ENCODE data around the gene KRTAP24-1. TPM values are rescaled to one million over a fixed set of nuclear protein-coding genes. Genes with fewer than 3 reads are reported as not detected.

The KRTAP24-1 gene
- total RNA-seq, 1 experiment from 2014 or later, result not detected

- no peaks in the 10 kb centered on the region for H3K27me3 Mint-ChIP-seq (ENCODE audit: insufficient read depth, unreplicated experiment)
- Histone ChIP-seq H3K27me3 (replicated peaks; ENCODE audit: control insufficient read depth, insufficient read depth, low read length) (no peaks in the 10 kb centered on the region), H3K9me3 (no peaks in the 10 kb centered on the region), H3K4me1 (peaks cover 9% of the 10 kb centered on the region; the same call in 1 of the 2 replicates), H3K4me3 (ENCODE audit: low read depth, low read length) (no peak overlapping the region), H3K36me3 (ENCODE audit: control insufficient read depth, insufficient read depth, low read length) (no peaks in the 10 kb centered on the region)
- H3K4me3 Mint-ChIP-seq (ENCODE audit: unreplicated experiment), result no peak overlapping the region
- ChIA-PET POLR2A (no interaction called here), CTCF (no interaction called here)
- no peaks in the 10 kb centered on the region for H3K36me3 Mint-ChIP-seq (ENCODE audit: insufficient read depth, unreplicated experiment)
- no peak for TF ChIP-seq CTCF (IDR thresholded peaks at IDR 0.05; ENCODE audit: insufficient read depth in 1 of 2, low read depth in 1 of 2, low read length in 1 of 2, severe bottlenecking in 1 of 2, unreplicated experiment in 1 of 2)
- H3K27ac Mint-ChIP-seq (ENCODE audit: unreplicated experiment), result no peak overlapping the region
- BruUV-seq (replicated peaks), result no TSS peak
- intact Hi-C loops (cut with micrococcal nuclease; ENCODE audit: unreplicated experiment), result no loop called here
- H3K4me1 Mint-ChIP-seq (ENCODE audit: low read depth, unreplicated experiment), result no peaks in the 10 kb centered on the region
- no peak for DNase-seq
- no peaks in the 10 kb centered on the region for H3K9me3 Mint-ChIP-seq (ENCODE audit: unreplicated experiment)
Measured at GRCh38 chr21:30245061-30245460, 37.7 kb downstream of the KRTAP24-1 start.

GRCh38 chr21:30243691-30244090 lies 39.1 kb downstream of the KRTAP24-1 start:
- Mint-ChIP-seq H3K4me1 (ENCODE audit: low read depth, unreplicated experiment) (no peaks in the 10 kb centered on the region), H3K36me3 (ENCODE audit: insufficient read depth, unreplicated experiment) (no peaks in the 10 kb centered on the region), H3K4me3 (ENCODE audit: unreplicated experiment) (no peak overlapping the region), H3K27ac (ENCODE audit: unreplicated experiment) (no peak overlapping the region), H3K9me3 (ENCODE audit: unreplicated experiment) (no peaks in the 10 kb centered on the region), H3K27me3 (ENCODE audit: insufficient read depth, unreplicated experiment) (no peaks in the 10 kb centered on the region)
- CTCF ChIA-PET, result interaction anchor here (0.6 kb wide), 2 partner anchors 21 to 167 kb away, joined by 3 to 4 read pairs; no protein-coding TSS in a partner anchor
- no peak for DNase-seq
- peaks cover 9% of the 10 kb centered on the region; the same call in 1 of the 2 replicates for H3K4me1 ChIP-seq
- H3K9me3 ChIP-seq, result no peaks in the 10 kb centered on the region
- no peak for TF ChIP-seq CTCF (IDR thresholded peaks at IDR 0.05; ENCODE audit: insufficient read depth in 1 of 2, low read depth in 1 of 2, low read length in 1 of 2, severe bottlenecking in 1 of 2, unreplicated experiment in 1 of 2)
- no peaks in the 10 kb centered on the region for H3K36me3 ChIP-seq (ENCODE audit: control insufficient read depth, insufficient read depth, low read length)
- POLR2A ChIA-PET, result no interaction called here
- H3K27me3 ChIP-seq (replicated peaks; ENCODE audit: control insufficient read depth, insufficient read depth, low read length), result no peaks in the 10 kb centered on the region
- intact Hi-C loops (cut with micrococcal nuclease; ENCODE audit: unreplicated experiment), result no loop called here
- no TSS peak for BruUV-seq (replicated peaks)
- H3K4me3 ChIP-seq (ENCODE audit: low read depth, low read length), result no peak overlapping the region

GRCh38 chr21:30240661-30241060 lies 42.1 kb downstream of the KRTAP24-1 start:
- Histone ChIP-seq H3K4me3 (ENCODE audit: low read depth, low read length) (no peak overlapping the region), H3K36me3 (ENCODE audit: control insufficient read depth, insufficient read depth, low read length) (no peaks in the 10 kb centered on the region), H3K9me3 (no peaks in the 10 kb centered on the region), H3K4me1 (peaks cover 9% of the 10 kb centered on the region; the same call in 1 of the 2 replicates), H3K27me3 (replicated peaks; ENCODE audit: control insufficient read depth, insufficient read depth, low read length) (no peaks in the 10 kb centered on the region)
- H3K4me1 Mint-ChIP-seq (ENCODE audit: low read depth, unreplicated experiment), result no peaks in the 10 kb centered on the region
- no peaks in the 10 kb centered on the region for H3K36me3 Mint-ChIP-seq (ENCODE audit: insufficient read depth, unreplicated experiment)
- H3K9me3 Mint-ChIP-seq (ENCODE audit: unreplicated experiment), result no peaks in the 10 kb centered on the region
- no peak for TF ChIP-seq CTCF (IDR thresholded peaks at IDR 0.05; ENCODE audit: insufficient read depth in 1 of 2, low read depth in 1 of 2, low read length in 1 of 2, severe bottlenecking in 1 of 2, unreplicated experiment in 1 of 2)
- no peak for DNase-seq
- intact Hi-C loops (cut with micrococcal nuclease; ENCODE audit: unreplicated experiment), result no loop called here
- no TSS peak for BruUV-seq (replicated peaks)
- CTCF ChIA-PET, result no interaction called here
- no peak overlapping the region for H3K4me3 Mint-ChIP-seq (ENCODE audit: unreplicated experiment)
- POLR2A ChIA-PET, result no interaction called here
- H3K27ac Mint-ChIP-seq (ENCODE audit: unreplicated experiment), result no peak overlapping the region
- H3K27me3 Mint-ChIP-seq (ENCODE audit: insufficient read depth, unreplicated experiment), result no peaks in the 10 kb centered on the region

All from Caco-2 (cell line).